ENCODE data around the gene AZU1. TPM values are rescaled to one million over a fixed set of nuclear protein-coding genes. Genes with fewer than 3 reads are reported as not detected.
"Not testable (repeated sequence)": the region's sequence is repeated elsewhere in the genome, so short reads cannot be mapped to it uniquely, and the experiment has no call there.

The AZU1 gene
- total RNA-seq, 1 experiment from 2014 or later: 5.8 TPM

DNA sequence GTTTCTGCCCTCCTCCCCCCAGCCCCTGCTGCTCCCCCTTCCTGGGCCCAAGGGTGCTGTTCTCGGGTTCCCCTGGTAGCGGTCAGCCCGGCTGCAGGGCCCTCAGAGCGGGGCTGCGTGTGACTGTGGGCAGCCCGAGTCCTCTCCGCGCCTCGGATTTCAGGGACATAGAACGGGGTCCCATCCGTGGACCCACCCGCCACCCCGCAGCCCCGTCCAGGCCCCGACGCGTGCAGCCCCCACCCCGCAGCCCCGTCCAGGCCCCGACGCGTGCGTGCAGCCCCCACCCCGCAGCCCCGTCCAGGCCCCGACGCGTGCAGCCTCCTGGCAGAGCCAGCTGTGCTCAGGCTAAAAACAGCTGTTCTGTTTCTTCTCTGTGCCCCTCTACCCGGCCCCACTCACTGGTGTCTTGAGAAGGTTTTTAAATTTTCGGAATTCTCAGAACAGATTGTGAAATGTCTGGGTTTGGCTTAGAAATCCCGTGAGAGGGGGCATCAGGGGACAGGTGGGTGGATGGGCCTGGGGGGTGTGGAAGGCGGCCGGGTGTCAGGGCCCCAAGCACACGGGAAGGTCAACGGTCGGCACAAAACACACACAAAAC, 7.7 kb downstream of the AZU1 start:
- H3K36me3 ChIP-seq (ENCODE audit: control insufficient read depth, insufficient read depth, low read length): no peaks in the 10 kb centered on the region
- TF ChIP-seq TCF7L2 (IDR thresholded peaks at IDR 0.05; ENCODE audit: low read depth, low read length) (no peak), POLR2AphosphoS5 (IDR thresholded peaks at IDR 0.05; ENCODE audit: low read depth, low read length) (no peak), SIN3A (IDR thresholded peaks at IDR 0.05; ENCODE audit: borderline replicate concordance, insufficient read depth, low read depth, low read length) (no peak)
- TF ChIP-seq, protein P1, sequence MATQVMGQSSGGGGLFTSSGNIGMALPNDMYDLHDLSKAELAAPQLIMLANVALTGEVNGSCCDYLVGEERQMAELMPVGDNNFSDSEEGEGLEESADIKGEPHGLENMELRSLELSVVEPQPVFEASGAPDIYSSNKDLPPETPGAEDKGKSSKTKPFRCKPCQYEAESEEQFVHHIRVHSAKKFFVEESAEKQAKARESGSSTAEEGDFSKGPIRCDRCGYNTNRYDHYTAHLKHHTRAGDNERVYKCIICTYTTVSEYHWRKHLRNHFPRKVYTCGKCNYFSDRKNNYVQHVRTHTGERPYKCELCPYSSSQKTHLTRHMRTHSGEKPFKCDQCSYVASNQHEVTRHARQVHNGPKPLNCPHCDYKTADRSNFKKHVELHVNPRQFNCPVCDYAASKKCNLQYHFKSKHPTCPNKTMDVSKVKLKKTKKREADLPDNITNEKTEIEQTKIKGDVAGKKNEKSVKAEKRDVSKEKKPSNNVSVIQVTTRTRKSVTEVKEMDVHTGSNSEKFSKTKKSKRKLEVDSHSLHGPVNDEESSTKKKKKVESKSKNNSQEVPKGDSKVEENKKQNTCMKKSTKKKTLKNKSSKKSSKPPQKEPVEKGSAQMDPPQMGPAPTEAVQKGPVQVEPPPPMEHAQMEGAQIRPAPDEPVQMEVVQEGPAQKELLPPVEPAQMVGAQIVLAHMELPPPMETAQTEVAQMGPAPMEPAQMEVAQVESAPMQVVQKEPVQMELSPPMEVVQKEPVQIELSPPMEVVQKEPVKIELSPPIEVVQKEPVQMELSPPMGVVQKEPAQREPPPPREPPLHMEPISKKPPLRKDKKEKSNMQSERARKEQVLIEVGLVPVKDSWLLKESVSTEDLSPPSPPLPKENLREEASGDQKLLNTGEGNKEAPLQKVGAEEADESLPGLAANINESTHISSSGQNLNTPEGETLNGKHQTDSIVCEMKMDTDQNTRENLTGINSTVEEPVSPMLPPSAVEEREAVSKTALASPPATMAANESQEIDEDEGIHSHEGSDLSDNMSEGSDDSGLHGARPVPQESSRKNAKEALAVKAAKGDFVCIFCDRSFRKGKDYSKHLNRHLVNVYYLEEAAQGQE (IDR thresholded peaks at IDR 0.05; ENCODE audit: insufficient read depth in 1 of 2, low read depth in 2 of 2, low read length in 1 of 2): no peak
- TF ChIP-seq, protein P2, sequence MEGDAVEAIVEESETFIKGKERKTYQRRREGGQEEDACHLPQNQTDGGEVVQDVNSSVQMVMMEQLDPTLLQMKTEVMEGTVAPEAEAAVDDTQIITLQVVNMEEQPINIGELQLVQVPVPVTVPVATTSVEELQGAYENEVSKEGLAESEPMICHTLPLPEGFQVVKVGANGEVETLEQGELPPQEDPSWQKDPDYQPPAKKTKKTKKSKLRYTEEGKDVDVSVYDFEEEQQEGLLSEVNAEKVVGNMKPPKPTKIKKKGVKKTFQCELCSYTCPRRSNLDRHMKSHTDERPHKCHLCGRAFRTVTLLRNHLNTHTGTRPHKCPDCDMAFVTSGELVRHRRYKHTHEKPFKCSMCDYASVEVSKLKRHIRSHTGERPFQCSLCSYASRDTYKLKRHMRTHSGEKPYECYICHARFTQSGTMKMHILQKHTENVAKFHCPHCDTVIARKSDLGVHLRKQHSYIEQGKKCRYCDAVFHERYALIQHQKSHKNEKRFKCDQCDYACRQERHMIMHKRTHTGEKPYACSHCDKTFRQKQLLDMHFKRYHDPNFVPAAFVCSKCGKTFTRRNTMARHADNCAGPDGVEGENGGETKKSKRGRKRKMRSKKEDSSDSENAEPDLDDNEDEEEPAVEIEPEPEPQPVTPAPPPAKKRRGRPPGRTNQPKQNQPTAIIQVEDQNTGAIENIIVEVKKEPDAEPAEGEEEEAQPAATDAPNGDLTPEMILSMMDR (IDR thresholded peaks at IDR 0.05): no peak
- no peak overlapping the region for H3K27ac ChIP-seq (ENCODE audit: low read length)
- ATAC-seq (no peak), DNase-seq (ENCODE audit: low read depth, low spot score) (no peak)
- ChIA-PET POLR2A (no interaction called here), CTCF (no interaction called here)
- H3K9me3 ChIP-seq (ENCODE audit: control insufficient read depth, insufficient read depth, low read depth, low read length): no peaks in the 10 kb centered on the region
- no peaks in the 10 kb centered on the region for H3K4me1 ChIP-seq (ENCODE audit: control insufficient read depth, insufficient read depth, low read length)
- in situ Hi-C loops (cut with HindIII; ENCODE audit: low pct_unique_long_range_greater_than_20kb, low sequenced_read_pairs): no loop called here
- H3K4me3 ChIP-seq (ENCODE audit: low read depth in 2 of 2, low read length in 2 of 2): no peak overlapping the region
- no TSS peak for BruUV-seq (replicated peaks)
- intact Hi-C loops (cut with micrococcal nuclease; ENCODE audit: unreplicated experiment): no loop called here
- H3K27me3 ChIP-seq (ENCODE audit: control insufficient read depth, insufficient read depth, low read length): no peaks in the 10 kb centered on the region

DNA sequence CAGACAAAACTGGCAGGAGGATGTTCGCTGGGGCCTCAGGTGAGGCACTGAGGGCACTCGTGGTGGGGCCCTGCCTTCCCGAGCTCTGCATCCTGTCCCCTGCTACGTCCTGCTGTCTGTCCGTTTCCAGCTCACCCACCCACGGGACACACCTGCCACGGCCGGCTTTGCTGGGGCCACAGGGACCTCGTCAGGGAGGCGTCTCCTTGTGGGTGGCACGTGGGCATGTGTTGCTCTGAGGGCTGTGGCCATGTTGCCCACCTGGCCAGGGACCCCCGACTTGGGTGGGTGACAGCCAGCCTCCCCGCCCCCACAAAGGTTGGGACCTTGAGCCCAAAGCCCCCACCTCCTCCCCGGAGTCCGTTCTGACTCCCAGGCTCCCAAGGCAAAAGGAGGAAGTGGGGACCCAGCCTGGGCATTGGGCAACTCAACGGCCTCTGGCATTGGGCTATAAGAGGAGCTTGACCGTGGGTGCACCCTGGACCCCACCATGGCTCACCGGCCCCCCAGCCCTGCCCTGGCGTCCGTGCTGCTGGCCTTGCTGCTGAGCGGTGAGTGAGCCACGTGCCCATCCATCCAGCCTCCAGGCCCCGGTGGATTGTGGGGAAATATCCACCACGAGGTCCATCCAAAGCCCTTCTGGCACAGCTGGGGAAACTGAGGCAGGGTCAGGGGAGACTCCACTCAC, 13.0 kb downstream of the AZU1 start, which contains the start of gene PRTN3:
PRTN3 (plus strand) TSS at position 481 of the 688 bp plus-strand sequence; CDS start at position 491, 10 bp downstream.
- ATAC-seq: no peak
- Histone ChIP-seq H3K36me3 (ENCODE audit: control insufficient read depth, insufficient read depth, low read length) (no peaks in the 10 kb centered on the region), H3K27me3 (ENCODE audit: control insufficient read depth, insufficient read depth, low read length) (no peaks in the 10 kb centered on the region), H3K4me1 (ENCODE audit: control insufficient read depth, insufficient read depth, low read length) (no peaks in the 10 kb centered on the region), H3K4me3 (ENCODE audit: low read depth in 2 of 2, low read length in 2 of 2) (no peak within 1 kb of the TSS), H3K27ac (ENCODE audit: low read length) (no peak within 1 kb of the TSS), H3K9me3 (ENCODE audit: control insufficient read depth, insufficient read depth, low read depth, low read length) (no peaks in the 10 kb centered on the region)
- ChIA-PET CTCF (interaction anchor here (0.6 kb wide), 1 partner anchor 110 kb away, joined by 3 read pairs; no protein-coding TSS in a partner anchor), POLR2A (interaction anchor here (0.5 kb wide), 1 partner anchor 31 kb away, joined by 4 read pairs; no protein-coding TSS in a partner anchor)
- in situ Hi-C loops (cut with HindIII; ENCODE audit: low pct_unique_long_range_greater_than_20kb, low sequenced_read_pairs): no loop called here
- TF ChIP-seq, protein P2 (IDR thresholded peaks at IDR 0.05): no peak
- TF ChIP-seq POLR2AphosphoS5 (IDR thresholded peaks at IDR 0.05; ENCODE audit: low read depth, low read length) (no peak), TCF7L2 (IDR thresholded peaks at IDR 0.05; ENCODE audit: low read depth, low read length) (no peak), SIN3A (IDR thresholded peaks at IDR 0.05; ENCODE audit: borderline replicate concordance, insufficient read depth, low read depth, low read length) (no peak)
- TF ChIP-seq, protein P1 (IDR thresholded peaks at IDR 0.05; ENCODE audit: insufficient read depth in 1 of 2, low read depth in 2 of 2, low read length in 1 of 2): no peak
- DNase-seq (ENCODE audit: low read depth, low spot score): no peak
- no TSS peak for BruUV-seq (replicated peaks)
- intact Hi-C loops (cut with micrococcal nuclease; ENCODE audit: unreplicated experiment): no loop called here

DNA sequence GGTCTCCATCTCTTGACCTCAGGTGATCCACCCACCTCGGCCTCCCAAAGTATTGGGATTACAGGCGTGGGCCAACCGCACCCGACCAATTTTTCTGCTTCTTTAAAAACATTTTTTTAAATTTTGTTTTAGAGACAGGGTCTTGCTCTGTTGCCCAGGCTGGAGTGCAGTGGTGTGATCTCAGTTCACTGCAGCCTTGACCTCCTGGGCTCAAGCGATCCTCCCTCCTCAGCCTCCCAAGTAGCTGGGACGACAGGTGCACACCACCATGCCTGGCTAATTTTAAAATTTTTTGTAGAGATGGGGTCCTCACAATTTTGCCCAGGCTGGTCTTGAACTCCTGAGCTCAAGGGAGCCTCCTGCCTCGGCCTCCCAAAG, 15.2 kb downstream of the AZU1 start:
- CTCF ChIA-PET: interaction anchor here (0.6 to 0.7 kb wide), 2 partner anchors 15 to 132 kb away, joined by 3 to 7 read pairs; no protein-coding TSS in a partner anchor
- H3K9me3 ChIP-seq (ENCODE audit: control insufficient read depth, insufficient read depth, low read depth, low read length); ATAC-seq; H3K27me3 ChIP-seq (ENCODE audit: control insufficient read depth, insufficient read depth, low read length); H3K4me1 ChIP-seq (ENCODE audit: control insufficient read depth, insufficient read depth, low read length); POLR2A ChIA-PET; H3K27ac ChIP-seq (ENCODE audit: low read length); BruUV-seq (replicated peaks); intact Hi-C loops (cut with micrococcal nuclease; ENCODE audit: unreplicated experiment); H3K36me3 ChIP-seq (ENCODE audit: control insufficient read depth, insufficient read depth, low read length); in situ Hi-C loops (cut with HindIII; ENCODE audit: low pct_unique_long_range_greater_than_20kb, low sequenced_read_pairs); DNase-seq (ENCODE audit: low read depth, low spot score): not testable (repeated sequence)
- H3K4me3 ChIP-seq (ENCODE audit: low read depth in 2 of 2, low read length in 2 of 2): peak overlapping the region in 1 of 2 experiments; percentile 30; a peak in 1 of 4 replicates
